ENCODE measurements around the gene KIF26A.

GRCh38 chr14:104158827-104159798 lies 20.7 kb downstream of the KIF26A start:
- no peak for TF ChIP-seq CTCF (conservative IDR thresholded peaks at IDR 0.05; ENCODE audit: low read depth, low read length)
- TF ChIP-seq CEBPB (IDR thresholded peaks at IDR 0.05; ENCODE audit: low read depth, low read length) = no peak
- no peak for TF ChIP-seq SMC3 (IDR thresholded peaks at IDR 0.05; ENCODE audit: low read depth, low read length)

Data from IMR-90 (cell line).